Testis (tissue), 3 donors: ENCODE data around the gene PIK3CD. TPM values are rescaled to one million over a fixed set of nuclear protein-coding genes. Genes with fewer than 3 reads are reported as not detected.

ENCODE experiments used
- DNase-seq: peaks from one replicate; pipeline ENCODE4 v3.0.0-alpha.2; 2019
- H3K27ac ChIP-seq, 2 donors: fragments of 200-600 bp; sonication (generic); one replicate each; pipeline ENCODE4 v1.5.1; 2019
- H3K27me3 ChIP-seq: fragments of 200-600 bp; sonication (generic); one replicate; pipeline ENCODE4 v1.5.1; 2019
- H3K36me3 ChIP-seq: fragments of 200-600 bp; sonication (generic); one replicate; pipeline ENCODE4 v1.5.1; 2017; ENCODE audit warnings: low read depth; ENCODE audit errors: missing control alignments
- H3K4me1 ChIP-seq: fragments of 200-600 bp; sonication (generic); one replicate; pipeline ENCODE4 v1.5.1; 2019
- H3K4me3 ChIP-seq, 2 donors: fragments of 200-600 bp; sonication (generic); one replicate each; pipeline ENCODE4 v1.5.1; 2017 to 2019
- H3K9me3 ChIP-seq: fragments of 200-600 bp; sonication (generic); one replicate; pipeline ENCODE4 v1.5.1; 2017
- CTCF ChIP-seq, 3 experiments: fragments of 450-650 bp in 2 of 3; fragments of 200-600 bp in 1 of 3; sonication (generic) in 1 of 3; IDR thresholded peaks; one replicate each; pipeline ENCODE4 v1.5.1; 2016 to 2019; ENCODE audit warnings: antibody characterized with exemption in 3 of 3, mild to moderate bottlenecking in 2 of 3, moderate library complexity in 1 of 3
- POLR2A ChIP-seq: fragments of 450-650 bp; IDR thresholded peaks from one replicate; pipeline ENCODE4 v1.6.1; 2017; ENCODE audit warnings: antibody characterized with exemption, mild to moderate bottlenecking, moderate library complexity
- WGBS, 2 donors: methylation state at CpG; one replicate each; pipeline ENCODE4 v1.1.5; 2018; 5-methylcytosine and 5-hydroxymethylcytosine counted together
- intact Hi-C: fragments of 100-400 bp; cut with DNase I; formaldehyde crosslinking; loops from one replicate; pipeline ENCODE4 v1.15.1; 2023; ENCODE audit warnings: low total_unique reads
- polyA plus RNA-seq: library from polyadenylated mRNA; stranded (reverse); fragments of 350-450 nt; fragmentation: Illumina TruSeq; extraction: RNeasy Lipid Tissue Mini Kit (QIAGEN cat#74804); gene quantifications from one replicate; pipeline ENCODE4 v1.2.3, GENCODE V29; 2014; ENCODE audit warnings: low read depth, low replicate concordance; ENCODE audit not compliant: insufficient read depth
- total RNA-seq, 2 donors: library from RNA; depleted of rRNA; stranded (reverse); fragments of >200 nt; gene quantifications; one replicate each; pipeline ENCODE4 v1.2.3, GENCODE V29; 2016

Gene PIK3CD
- total and polyA plus RNA-seq, 3 donors from 2014 or later, result 11.7 to 17.2 (median 12.4) TPM

DNA sequence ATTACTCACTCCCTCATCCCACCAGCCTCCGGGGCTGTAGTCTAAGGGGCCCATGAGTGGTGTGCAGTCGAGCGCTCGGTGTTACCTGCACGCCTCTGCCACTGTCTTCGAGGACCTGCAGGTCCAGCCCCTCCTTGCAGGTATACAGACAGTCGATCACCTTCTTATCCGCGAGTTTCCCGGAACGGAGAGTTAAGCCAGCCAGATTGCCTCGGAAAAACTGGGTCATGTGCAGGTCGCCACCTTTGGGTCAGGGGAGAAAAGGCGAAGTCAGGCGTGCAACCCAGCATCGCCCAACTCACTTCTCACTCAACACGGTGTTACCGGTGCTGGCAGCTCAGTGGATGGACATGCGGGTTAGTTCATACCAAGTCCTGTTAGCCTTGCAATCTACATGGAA lies 84.3 kb downstream of the PIK3CD start:
- H3K4me3 ChIP-seq, result no peak overlapping the region
- H3K36me3 ChIP-seq, result no peaks in the 10 kb centered on the region
- DNase-seq, result no peak
- TF ChIP-seq CTCF (IDR thresholded peaks at IDR 0.05) (no peak), POLR2A (no peak)
- H3K27me3 ChIP-seq, result no peaks in the 10 kb centered on the region
- intact Hi-C loops, result no loop called here
- WGBS, 2 donors, result 94 to 97% methylated on average over 19 of the region's 19 CpGs
- no peak overlapping the region for H3K27ac ChIP-seq
- no peaks in the 10 kb centered on the region for H3K4me1 ChIP-seq
- H3K9me3 ChIP-seq, result no peaks in the 10 kb centered on the region

GRCh38 chr1:9736241-9736640 lies 84.7 kb downstream of the PIK3CD start:
- intact Hi-C loops, result no loop called here

DNA sequence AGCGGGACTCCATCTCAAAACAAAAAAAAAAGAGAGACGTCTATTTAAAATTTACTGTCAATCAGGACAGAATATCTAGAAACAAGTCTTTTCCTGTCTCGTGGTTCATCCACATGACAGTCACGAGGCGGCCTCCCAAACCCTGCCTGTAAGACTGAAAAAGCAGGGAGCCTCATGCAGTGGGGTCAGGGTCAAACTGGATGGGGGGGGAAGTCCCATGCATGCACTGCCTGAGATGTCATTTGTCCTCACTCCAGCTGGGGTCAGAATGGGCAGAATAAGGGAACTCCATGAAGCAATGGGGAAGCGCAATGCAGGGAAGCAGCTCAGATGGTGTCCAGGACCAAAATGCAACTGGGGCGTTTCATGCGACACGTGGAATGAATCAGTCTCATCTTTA lies 85.5 kb downstream of the PIK3CD start:
- WGBS, 2 donors, result 86 to 90% methylated on average over 9 of the region's 9 CpGs
- Histone ChIP-seq H3K4me1 (no peaks in the 10 kb centered on the region), H3K36me3 (no peaks in the 10 kb centered on the region), H3K27me3 (no peaks in the 10 kb centered on the region), H3K9me3 (no peaks in the 10 kb centered on the region), H3K27ac (no peak overlapping the region), H3K4me3 (no peak overlapping the region)
- no peak for DNase-seq
- intact Hi-C loops, result no loop called here
- TF ChIP-seq CTCF (IDR thresholded peaks at IDR 0.05) (no peak), POLR2A (no peak)

More at GRCh38 chr1:9736241-9736640, 84.7 kb downstream of the PIK3CD start:
- no peak overlapping the region for H3K4me3 ChIP-seq
- no peak for DNase-seq
- 92 to 93% methylated on average over 5 of the region's 5 CpGs for whole genome bisulfite sequencing, 2 donors
- H3K36me3 ChIP-seq, result no peaks in the 10 kb centered on the region
- H3K27me3 ChIP-seq, result no peaks in the 10 kb centered on the region
- no peak for TF ChIP-seq CTCF (IDR thresholded peaks at IDR 0.05)
- TF ChIP-seq POLR2A, result no peak
- no peak overlapping the region for H3K27ac ChIP-seq
- no peaks in the 10 kb centered on the region for H3K4me1 ChIP-seq
- H3K9me3 ChIP-seq, result no peaks in the 10 kb centered on the region

DNA sequence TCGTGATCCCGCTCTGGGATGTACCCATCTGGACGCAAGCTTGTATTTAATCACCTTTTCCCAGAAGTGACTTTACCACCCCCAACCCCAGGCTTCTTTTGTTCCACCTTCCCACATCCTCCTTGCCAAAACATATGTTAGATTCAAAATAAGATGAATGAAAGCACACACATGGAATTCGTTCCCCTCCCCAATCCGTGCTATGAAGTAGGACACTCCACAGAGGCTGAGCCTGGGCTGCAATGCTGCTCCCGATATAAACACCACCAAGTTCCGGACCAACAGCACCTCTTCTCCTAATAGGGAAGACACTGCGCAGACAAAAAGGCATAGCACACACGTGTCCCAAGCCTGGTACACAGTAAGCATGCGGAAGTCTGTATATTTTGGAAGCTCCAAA lies 86.1 kb downstream of the PIK3CD start:
- intact Hi-C loops, result no loop called here
- H3K9me3 ChIP-seq, result no peaks in the 10 kb centered on the region
- no peaks in the 10 kb centered on the region for H3K36me3 ChIP-seq
- no peaks in the 10 kb centered on the region for H3K27me3 ChIP-seq
- no peak overlapping the region for H3K4me3 ChIP-seq
- DNase-seq, result no peak
- WGBS, 2 donors, result 90 to 93% methylated on average over 10 of the region's 10 CpGs
- H3K27ac ChIP-seq, result no peak overlapping the region
- H3K4me1 ChIP-seq, result no peaks in the 10 kb centered on the region
- no peak for TF ChIP-seq POLR2A
- no peak for TF ChIP-seq CTCF (IDR thresholded peaks at IDR 0.05)

DNA sequence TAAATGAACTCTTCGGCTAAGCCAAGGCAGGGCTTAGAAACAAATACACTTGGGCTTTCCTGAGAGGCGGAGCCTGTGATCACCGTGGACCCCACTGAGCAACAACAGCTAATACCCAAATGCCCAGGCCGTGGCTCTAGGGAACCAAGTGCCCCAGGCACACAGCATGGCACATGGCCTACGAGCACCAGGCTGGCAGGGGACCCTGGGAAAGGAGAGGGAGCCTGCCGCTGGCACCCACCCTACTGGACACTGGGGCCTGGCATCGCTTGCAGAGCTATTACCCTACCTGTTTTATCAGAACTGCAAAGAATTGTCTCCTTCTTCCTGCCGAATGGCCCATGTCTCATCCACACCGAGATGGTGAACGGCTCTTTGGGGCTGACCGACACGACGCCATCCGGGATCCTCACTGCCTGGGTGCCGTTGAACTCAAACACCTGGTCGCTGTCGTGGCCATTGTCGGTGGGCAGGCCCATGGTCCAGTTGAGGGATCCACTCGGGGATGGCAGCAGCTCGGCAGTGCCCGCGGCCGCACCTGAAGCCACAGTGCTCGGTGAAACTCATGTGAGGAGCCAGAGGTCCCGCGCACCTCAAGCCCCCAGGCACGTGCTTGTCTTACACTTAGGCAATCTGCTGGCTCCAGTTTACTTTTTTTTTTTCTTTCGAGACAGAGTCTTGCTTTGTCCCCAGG lies 92.7 kb downstream of the PIK3CD start:
- no peak for DNase-seq
- H3K27ac ChIP-seq, result no peak overlapping the region
- intact Hi-C loops, result no loop called here
- H3K4me3 ChIP-seq, result no peak overlapping the region
- TF ChIP-seq POLR2A, result no peak
- TF ChIP-seq CTCF (IDR thresholded peaks at IDR 0.05), result no peak
- no peaks in the 10 kb centered on the region for H3K9me3 ChIP-seq
- no peaks in the 10 kb centered on the region for H3K4me1 ChIP-seq
- no peaks in the 10 kb centered on the region for H3K36me3 ChIP-seq
- 96 to 97% methylated on average over 26 to 28 of the region's 28 CpGs for WGBS, 2 donors
- no peaks in the 10 kb centered on the region for H3K27me3 ChIP-seq
